ENCODE measurements around the gene CHST13. TPM values are rescaled to one million over a fixed set of nuclear protein-coding genes. Genes with fewer than 3 reads are reported as not detected.

Gene CHST13
- total and polyA plus RNA-seq, 12 donors = 0.22 to 3.0 (median 0.67) TPM; not detected in 1

GRCh38 chr3:126512026-126512425 lies 11.9 kb upstream of the CHST13 start:
- 69 to 81% (median 73%) methylated on average over 7 of the region's 7 CpGs for WGBS, 4 donors
- intact Hi-C loops (cut with DNase I) = no loop called here
- H3K4me1 ChIP-seq (replicated peaks in 1 of 2) = no peaks in the 10 kb centered on the region
- no peak for TF ChIP-seq CTCF (IDR thresholded peaks at IDR 0.05)
- no peak for TF ChIP-seq POLR2A (IDR thresholded peaks at IDR 0.05)
- no peaks in the 10 kb centered on the region for H3K27me3 ChIP-seq
- H3K36me3 ChIP-seq (replicated peaks in 1 of 2) = no peaks in the 10 kb centered on the region
- no peaks in the 10 kb centered on the region for H3K9me3 ChIP-seq (replicated peaks in 1 of 3)
- H3K27ac ChIP-seq = no peak overlapping the region
- no peak for DNase-seq
- no peak overlapping the region for H3K4me3 ChIP-seq

GRCh38 chr3:126512916-126513650 lies 10.9 kb upstream of the CHST13 start:
- H3K4me1 ChIP-seq (replicated peaks in 1 of 2) = no peaks in the 10 kb centered on the region
- intact Hi-C loops (cut with DNase I) = no loop called here
- no peak for DNase-seq
- no peaks in the 10 kb centered on the region for H3K9me3 ChIP-seq (replicated peaks in 1 of 3)
- no peaks in the 10 kb centered on the region for H3K27me3 ChIP-seq
- TF ChIP-seq CTCF (IDR thresholded peaks at IDR 0.05) (no peak), POLR2A (IDR thresholded peaks at IDR 0.05) (no peak)
- no peaks in the 10 kb centered on the region for H3K36me3 ChIP-seq (replicated peaks in 1 of 2)
- no peak overlapping the region for H3K4me3 ChIP-seq
- WGBS, 4 donors = 76 to 80% (median 79%) methylated on average over 9 to 12 of the region's 12 CpGs
- H3K27ac ChIP-seq = no peak overlapping the region

- Histone ChIP-seq H3K27me3 (no peaks in the 10 kb centered on the region), H3K9me3 (replicated peaks in 1 of 3) (no peaks in the 10 kb centered on the region), H3K36me3 (replicated peaks in 1 of 2) (no peaks in the 10 kb centered on the region), H3K4me1 (replicated peaks in 1 of 2) (no peaks in the 10 kb centered on the region), H3K4me3 (no peak overlapping the region), H3K27ac (no peak overlapping the region)
- TF ChIP-seq CTCF (IDR thresholded peaks at IDR 0.05) (no peak), POLR2A (IDR thresholded peaks at IDR 0.05) (no peak)
- DNase-seq = no peak
- intact Hi-C loops (cut with DNase I) = no loop called here
- 81 to 88% (median 87%) methylated on average over 10 to 11 of the region's 11 CpGs for WGBS, 4 donors
These were observed 9.8 kb upstream of the CHST13 start for GRCh38 chr3:126514161-126514560.

GRCh38 chr3:126515066-126515706 lies 8.8 kb upstream of the CHST13 start:
- intact Hi-C loops (cut with DNase I) = loop anchor here in 1 of 2 donors (5.0 kb wide), 1 partner anchor 147 kb away; no protein-coding TSS in a partner anchor
- WGBS, 4 donors = 86 to 91% (median 87%) methylated on average over 5 to 8 of the region's 8 CpGs
- no peak overlapping the region for H3K27ac ChIP-seq
- H3K4me3 ChIP-seq = no peak overlapping the region
- H3K4me1 ChIP-seq (replicated peaks in 1 of 2) = no peaks in the 10 kb centered on the region
- DNase-seq = no peak
- H3K36me3 ChIP-seq (replicated peaks in 1 of 2) = no peaks in the 10 kb centered on the region
- H3K9me3 ChIP-seq (replicated peaks in 1 of 3) = no peaks in the 10 kb centered on the region
- TF ChIP-seq CTCF (IDR thresholded peaks at IDR 0.05) = no peak
- TF ChIP-seq POLR2A (IDR thresholded peaks at IDR 0.05) = no peak
- H3K27me3 ChIP-seq = no peaks in the 10 kb centered on the region

Data from adrenal gland (tissue), 12 donors.